WI38 (cell line): ENCODE data around the gene KLHDC9.

ENCODE experiments used
- H3K4me3 ChIP-seq: 2 replicates; pipeline ENCODE4 v1.5.1; 2011; ENCODE audit warnings: low read depth, mild to moderate bottlenecking, control low read depth, low read length
- CTCF ChIP-seq: IDR thresholded peaks from 2 replicates; pipeline ENCODE4 v1.5.1; 2012; ENCODE audit warnings: low read depth, mild to moderate bottlenecking, control low read depth, low read length

KLHDC9 gene

GRCh38 chr1:161085165-161085564, 13.0 kb upstream of the KLHDC9 start:
- no peak for TF ChIP-seq CTCF
- no peak overlapping the region for H3K4me3 ChIP-seq

GRCh38 chr1:161086457-161086856, 11.7 kb upstream of the KLHDC9 start:
- H3K4me3 ChIP-seq, result no peak overlapping the region
- no peak for TF ChIP-seq CTCF

- H3K4me3 ChIP-seq, result no peak overlapping the region
- TF ChIP-seq CTCF, result no peak
Measured at GRCh38 chr1:161088587-161089110, 9.5 kb upstream of the KLHDC9 start.

GRCh38 chr1:161089251-161089924, 8.8 kb upstream of the KLHDC9 start, which contains the start of gene NECTIN4:
NECTIN4 (minus strand) TSS chr1:161089558; CDS start chr1:161089296, 262 bp downstream.
- H3K4me3 ChIP-seq, result no peak within 1 kb of the TSS
- no peak for TF ChIP-seq CTCF

GRCh38 chr1:161089938-161090337, 8.2 kb upstream of the KLHDC9 start:
- TF ChIP-seq CTCF, result no peak

GRCh38 chr1:161090617-161091016, 7.5 kb upstream of the KLHDC9 start:
- TF ChIP-seq CTCF, result no peak

More at GRCh38 chr1:161089938-161090337, 8.2 kb upstream of the KLHDC9 start:
- no peak overlapping the region for H3K4me3 ChIP-seq

GRCh38 chr1:161091093-161091492, 7.1 kb upstream of the KLHDC9 start:
- no peak overlapping the region for H3K4me3 ChIP-seq
- TF ChIP-seq CTCF, result no peak

More at GRCh38 chr1:161090617-161091016, 7.5 kb upstream of the KLHDC9 start:
- H3K4me3 ChIP-seq, result no peak overlapping the region
